GM12892 (cell line): Measurements from ENCODE around the gene C17orf100. TPM values are rescaled to one million over a fixed set of nuclear protein-coding genes. Genes with fewer than 3 reads are reported as not detected.

ENCODE experiments used
- DNase-seq: peaks from one replicate; pipeline ENCODE4 v3.0.0; 2011; ENCODE audit not compliant: insufficient read length
- FAIRE-seq: peaks from 2 replicates; lab custom pipeline; 2011; peaks lifted over from hg19 to GRCh38; lab: Jason Lieb, UNC
- POLR2A ChIP-seq: IDR thresholded peaks from 2 replicates; pipeline ENCODE4 v1.6.1; 2011; ENCODE audit warnings: low read depth, low read length, control low read depth
- POLR2AphosphoS5 ChIP-seq: IDR thresholded peaks from 2 replicates; pipeline ENCODE4 v1.6.1; 2011; ENCODE audit warnings: low read depth, low read length, control low read depth
- TAF1 ChIP-seq: IDR thresholded peaks from 2 replicates; pipeline ENCODE4 v1.6.1; 2011; ENCODE audit warnings: low read depth, mild to moderate bottlenecking, control low read depth, low read length, borderline replicate concordance
- polyA plus RNA-seq: library from polyadenylated mRNA; unstranded; fragments of >200 nt; gene quantifications from one replicate; pipeline ENCODE4 v1.2.1, GENCODE V29; 2012; ENCODE audit warnings: missing spikeins, inconsistent platforms; ENCODE audit not compliant: missing spikeins

Gene C17orf100
- polyA plus RNA-seq: 2.2 TPM

DNA sequence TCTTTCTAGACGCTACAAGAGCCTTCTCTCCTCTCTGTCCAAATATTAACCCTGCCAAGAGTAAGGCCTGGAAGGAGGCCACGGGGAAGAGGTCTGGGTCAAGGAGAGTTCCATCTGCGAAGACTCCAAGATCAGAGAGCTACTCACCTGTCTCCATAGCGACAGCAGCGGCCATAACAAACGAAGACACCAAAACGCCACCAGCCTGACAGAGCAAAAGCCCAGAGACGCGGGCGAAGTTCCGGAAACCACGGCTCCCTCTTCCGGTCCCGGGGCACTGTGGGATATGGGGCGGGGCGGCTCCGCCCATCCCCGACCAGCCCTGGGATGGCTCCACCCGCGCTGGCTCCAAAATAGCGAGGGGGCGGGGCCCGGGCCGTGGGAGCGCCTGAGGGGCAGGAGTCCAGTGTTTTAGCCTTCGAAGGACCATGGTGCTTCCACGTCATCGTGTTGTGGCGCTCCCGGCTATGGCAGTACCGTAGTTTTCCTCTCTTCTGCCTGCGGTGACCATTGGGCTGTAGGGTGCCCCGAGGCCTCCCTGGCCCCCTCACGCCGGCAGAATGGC is at the start of gene C17orf100, which contains the start of gene MED31:
Gene C17orf100, plus strand, starts transcription at position 409 of the 565 bp plus-strand sequence. Its CDS starts 152 bp downstream, at position 561.
Gene MED31, minus strand, starts transcription at position 252 of the 565 bp plus-strand sequence. Its CDS starts 77 bp downstream, at position 175.
- FAIRE-seq: peak; percentile 88
- DNase-seq: peak; percentile 94
- peak; percentile 72 for TF ChIP-seq POLR2AphosphoS5
- TF ChIP-seq TAF1: 0 out of 2 replicates have a peak, but pooled peaks have one; percentile 47
- peak; percentile 65 for TF ChIP-seq POLR2A

- no peak for DNase-seq
- no peak for FAIRE-seq
- TF ChIP-seq TAF1 (no peak), POLR2AphosphoS5 (no peak), POLR2A (no peak)
Measured at GRCh38 chr17:6602141-6602540, 49.4 kb upstream of the C17orf100 start.

DNA sequence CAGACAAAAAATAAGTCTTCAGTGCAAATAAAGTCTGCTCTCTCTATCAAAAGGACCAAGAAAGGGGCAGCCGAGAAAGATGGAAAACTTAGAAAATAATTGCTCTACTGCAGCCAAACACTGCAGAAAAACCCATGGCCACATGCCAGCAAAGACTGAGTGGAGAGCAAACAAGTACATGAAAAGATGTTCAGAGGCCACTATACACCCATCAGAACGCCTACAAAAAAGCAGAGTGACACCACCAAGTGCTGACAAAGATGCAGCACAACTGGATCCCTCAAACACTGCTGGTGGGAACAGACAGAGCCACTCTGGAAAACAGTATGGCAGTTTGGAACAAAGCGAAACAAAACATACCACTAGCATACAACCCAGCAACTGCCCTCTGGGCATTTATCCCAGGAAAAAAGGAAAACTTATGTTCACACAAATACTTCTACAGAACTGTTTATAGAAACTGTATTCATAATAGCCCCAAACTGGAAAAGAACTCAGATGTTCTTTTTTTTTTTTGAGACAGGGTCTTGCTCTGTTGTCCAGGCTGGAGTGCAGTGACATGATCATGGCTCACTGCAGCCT is 47.7 kb upstream of the C17orf100 start:
- DNase-seq (no peak), FAIRE-seq (no peak)
- TF ChIP-seq POLR2AphosphoS5 (no peak), POLR2A (no peak), TAF1 (no peak)

DNA sequence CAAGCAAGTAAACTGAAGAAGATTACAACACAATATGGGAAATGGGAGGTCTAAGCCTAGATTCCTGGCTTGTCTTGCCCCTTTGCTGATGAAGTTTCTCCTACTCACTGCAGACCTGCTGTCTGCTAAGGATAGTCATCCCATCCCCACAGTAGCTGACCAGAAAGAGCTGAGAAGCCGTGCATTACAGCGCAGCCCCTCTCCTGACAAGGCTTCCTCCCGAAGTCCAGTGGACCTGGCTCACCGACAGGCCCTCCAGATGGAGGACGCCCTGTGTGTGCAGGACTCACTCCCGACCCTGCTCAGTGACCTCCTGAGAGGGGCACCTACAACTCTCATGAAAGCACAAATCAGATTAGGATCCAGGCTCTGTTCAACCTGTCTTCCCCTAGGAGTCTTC is 46.4 kb upstream of the C17orf100 start:
- no peak for TF ChIP-seq POLR2A
- no peak for TF ChIP-seq TAF1
- no peak for TF ChIP-seq POLR2AphosphoS5
- FAIRE-seq: no peak
- no peak for DNase-seq

GRCh38 chr17:6608321-6608720 is 43.2 kb upstream of the C17orf100 start:
- DNase-seq: no peak
- no peak for FAIRE-seq
- no peak for TF ChIP-seq TAF1
- no peak for TF ChIP-seq POLR2AphosphoS5
- TF ChIP-seq POLR2A: no peak

GRCh38 chr17:6610011-6610410 is 41.6 kb upstream of the C17orf100 start:
- no peak for DNase-seq
- no peak for TF ChIP-seq POLR2A
- TF ChIP-seq TAF1: no peak
- no peak for TF ChIP-seq POLR2AphosphoS5
- no peak for FAIRE-seq

- TF ChIP-seq POLR2AphosphoS5 (no peak), POLR2A (no peak), TAF1 (no peak)
- FAIRE-seq (no peak), DNase-seq (no peak)
Measured at GRCh38 chr17:6611231-6611630, 40.3 kb upstream of the C17orf100 start.

DNA sequence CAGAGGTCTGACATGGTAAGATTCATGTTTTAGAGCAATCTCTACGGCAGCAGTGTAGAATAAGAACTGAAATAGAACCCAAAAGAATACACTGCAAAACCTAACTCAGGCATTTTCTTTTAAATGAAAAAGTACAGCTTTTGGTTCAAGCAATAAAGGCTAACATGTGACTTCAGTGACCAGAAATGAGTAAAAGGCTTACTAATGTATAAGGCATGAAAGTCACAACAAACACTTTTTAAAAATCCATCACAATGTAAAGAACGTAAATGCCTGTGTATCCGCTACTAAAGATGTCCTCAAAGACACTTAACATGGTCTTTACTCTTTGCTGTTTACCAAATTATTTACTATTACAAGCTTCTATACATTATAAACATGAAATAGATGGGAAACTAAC is 27.6 kb upstream of the C17orf100 start:
- TF ChIP-seq POLR2AphosphoS5 (no peak), TAF1 (no peak), POLR2A (no peak)
- DNase-seq: no peak
- no peak for FAIRE-seq

- TF ChIP-seq TAF1 (no peak), POLR2A (no peak), POLR2AphosphoS5 (no peak)
- no peak for DNase-seq
- no peak for FAIRE-seq
Measured at GRCh38 chr17:6626616-6627015, 24.9 kb upstream of the C17orf100 start.

DNA sequence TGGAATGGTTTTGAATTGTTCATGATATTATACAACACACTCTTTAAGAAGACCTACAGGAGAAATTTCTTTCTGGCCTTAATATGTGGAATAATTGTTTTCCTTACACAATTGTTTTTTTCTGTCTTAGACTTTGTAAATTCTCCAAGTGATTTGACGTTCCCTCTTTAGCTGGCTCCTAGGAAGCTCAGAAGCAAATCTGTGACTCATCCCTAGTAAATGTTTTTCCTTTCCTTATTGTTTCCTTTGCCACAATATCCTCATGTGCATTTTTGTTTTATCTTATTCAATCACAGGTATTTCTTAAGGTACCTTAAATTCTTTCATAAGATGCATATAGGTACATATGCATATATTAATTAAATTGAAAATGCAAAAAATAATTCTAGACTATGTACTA is 24.5 kb upstream of the C17orf100 start:
- no peak for TF ChIP-seq TAF1
- no peak for TF ChIP-seq POLR2A
- no peak for TF ChIP-seq POLR2AphosphoS5
- FAIRE-seq: no peak
- no peak for DNase-seq

- no peak for DNase-seq
- TF ChIP-seq POLR2A: no peak
- TF ChIP-seq POLR2AphosphoS5: no peak
- TF ChIP-seq TAF1: no peak
Measured at GRCh38 chr17:6630390-6630789, 21.2 kb upstream of the C17orf100 start.

DNA sequence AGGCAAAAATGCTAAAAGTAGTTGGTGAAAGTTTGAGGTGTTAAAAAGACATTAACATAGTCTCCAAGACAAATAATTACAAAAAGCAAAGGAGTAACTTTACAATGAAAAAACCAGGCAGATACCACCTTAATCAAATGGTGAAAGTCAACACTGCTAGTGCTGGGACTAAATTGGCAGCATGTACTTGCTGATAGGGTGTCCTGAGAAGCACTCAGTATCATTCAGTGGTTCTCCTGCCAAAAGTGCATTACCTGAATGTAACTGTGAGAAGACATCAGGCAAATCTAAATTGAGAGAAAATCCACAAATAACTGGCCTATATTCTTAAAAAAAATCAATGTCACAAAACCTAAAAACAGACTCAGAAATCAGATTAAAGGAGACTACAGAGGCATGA is 19.0 kb upstream of the C17orf100 start:
- TF ChIP-seq POLR2AphosphoS5 (no peak), POLR2A (no peak), TAF1 (no peak)
- no peak for FAIRE-seq
- DNase-seq: no peak

More at GRCh38 chr17:6630390-6630789, 21.2 kb upstream of the C17orf100 start:
- no peak for FAIRE-seq

DNA sequence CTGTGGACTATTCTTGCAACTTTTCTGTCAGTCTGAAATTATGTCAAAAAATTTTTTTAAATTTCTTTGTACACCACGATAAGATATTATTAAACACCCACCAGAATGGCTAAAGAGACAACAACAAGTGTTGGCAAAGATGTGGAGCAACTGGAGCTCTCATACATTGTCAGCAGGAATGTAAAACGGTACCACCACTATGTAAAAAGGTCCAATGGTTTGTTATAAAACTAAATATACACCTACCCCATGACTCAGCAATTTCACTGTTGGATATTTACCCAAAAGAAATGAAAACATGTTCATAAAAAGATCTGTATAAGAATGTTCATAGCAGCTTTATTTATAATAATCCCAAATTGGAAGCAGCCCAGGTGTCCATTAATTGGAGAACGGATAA is 18.3 kb upstream of the C17orf100 start:
- DNase-seq (no peak), FAIRE-seq (no peak)
- no peak for TF ChIP-seq POLR2AphosphoS5
- TF ChIP-seq POLR2A: no peak
- TF ChIP-seq TAF1: no peak

DNA sequence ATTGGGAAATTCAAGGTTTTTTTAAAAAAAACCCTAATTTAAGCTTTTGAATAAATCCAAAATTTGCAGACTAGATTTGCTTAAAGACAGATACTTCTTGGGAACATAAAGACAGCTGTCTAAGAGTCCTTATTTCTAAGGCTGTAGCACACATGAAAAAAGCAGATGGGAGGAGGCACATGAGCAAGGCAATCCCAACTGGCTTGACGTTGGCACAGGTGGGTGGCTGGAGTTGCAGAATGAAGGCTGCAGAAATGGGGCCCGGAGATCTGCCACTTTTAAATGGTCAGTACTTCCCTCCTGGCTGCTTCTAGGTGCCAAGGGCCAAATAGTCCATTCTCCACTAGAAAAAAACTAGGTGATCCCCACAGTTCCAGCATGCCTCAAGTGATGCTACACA is 15.5 kb upstream of the C17orf100 start:
- DNase-seq (no peak), FAIRE-seq (no peak)
- no peak for TF ChIP-seq POLR2A
- no peak for TF ChIP-seq TAF1
- no peak for TF ChIP-seq POLR2AphosphoS5
